ENCODE results near the gene ATP1B1.

Gene ATP1B1

GRCh38 chr1:169138866-169139670, 32.6 kb downstream of the ATP1B1 start:
- TF ChIP-seq CTCF (IDR thresholded peaks at IDR 0.05; ENCODE audit: borderline replicate concordance, insufficient read depth, low read depth, low read length), result no peak
- no peak overlapping the region for H3K4me3 ChIP-seq (ENCODE audit: low read depth, low read length)

GRCh38 chr1:169141356-169141755, 34.9 kb downstream of the ATP1B1 start:
- H3K4me3 ChIP-seq (ENCODE audit: low read depth, low read length), result no peak overlapping the region
- TF ChIP-seq CTCF (IDR thresholded peaks at IDR 0.05; ENCODE audit: borderline replicate concordance, insufficient read depth, low read depth, low read length), result no peak

GRCh38 chr1:169142129-169142528, 35.6 kb downstream of the ATP1B1 start:
- H3K4me3 ChIP-seq (ENCODE audit: low read depth, low read length), result no peak overlapping the region

DNA sequence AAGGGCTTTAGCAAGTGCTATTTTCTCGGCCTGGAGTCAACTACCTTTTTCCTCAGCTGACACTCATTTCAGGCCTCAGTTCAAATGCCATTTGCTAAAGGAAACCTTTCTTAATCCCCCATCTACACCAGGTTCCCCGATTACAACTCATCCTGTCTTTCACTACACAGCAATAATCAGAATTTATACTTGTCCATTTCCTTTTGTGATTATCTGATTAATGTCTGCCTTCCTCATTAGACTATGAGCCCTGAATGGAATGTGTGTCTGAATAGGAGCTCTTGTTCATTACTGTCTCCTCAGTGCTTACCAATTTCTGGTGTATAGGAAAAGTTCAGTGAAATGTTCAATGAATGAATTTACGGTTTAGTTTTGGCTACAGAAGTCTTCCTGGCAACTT, 36.9 kb downstream of the ATP1B1 start:
- TF ChIP-seq CTCF (IDR thresholded peaks at IDR 0.05; ENCODE audit: borderline replicate concordance, insufficient read depth, low read depth, low read length), result no peak
- H3K4me3 ChIP-seq (ENCODE audit: low read depth, low read length), result no peak overlapping the region

More at GRCh38 chr1:169142129-169142528, 35.6 kb downstream of the ATP1B1 start:
- no peak for TF ChIP-seq CTCF (IDR thresholded peaks at IDR 0.05; ENCODE audit: borderline replicate concordance, insufficient read depth, low read depth, low read length)

- no peak for TF ChIP-seq CTCF (IDR thresholded peaks at IDR 0.05; ENCODE audit: borderline replicate concordance, insufficient read depth, low read depth, low read length)
- no peak overlapping the region for H3K4me3 ChIP-seq (ENCODE audit: low read depth, low read length)
These were observed 37.5 kb downstream of the ATP1B1 start for GRCh38 chr1:169143984-169144383.

DNA sequence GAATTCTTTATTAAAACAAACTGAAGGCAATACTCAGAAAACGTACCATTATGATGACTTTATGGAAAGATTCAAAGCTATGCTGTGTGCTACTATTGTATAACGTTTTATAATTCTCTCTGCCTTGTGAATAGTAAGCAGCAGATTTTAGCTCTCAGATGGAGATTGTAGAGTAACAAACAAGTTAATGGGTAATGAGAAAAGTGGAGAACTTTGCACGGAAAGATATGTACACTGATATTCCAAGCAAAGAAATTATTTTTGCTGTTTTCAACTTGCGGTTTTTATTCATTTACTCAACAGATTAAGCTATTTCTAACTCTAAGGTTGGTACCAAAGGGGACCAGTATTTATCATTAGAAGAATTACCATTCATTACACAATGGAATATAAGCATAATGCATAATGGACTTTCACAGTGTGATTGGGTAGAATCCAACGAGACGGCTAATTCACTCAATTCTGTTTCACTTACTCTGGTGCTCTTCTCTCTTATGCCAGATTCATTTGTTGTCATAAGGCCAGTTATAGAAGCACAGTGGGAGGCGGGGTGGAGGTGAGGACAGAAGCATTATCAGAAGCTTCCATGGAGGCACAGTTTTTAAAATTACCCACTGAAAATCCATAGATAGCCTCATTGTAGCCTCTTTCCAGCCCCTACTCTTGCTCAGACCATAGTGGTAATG, 38.6 kb downstream of the ATP1B1 start:
- no peak for TF ChIP-seq CTCF (IDR thresholded peaks at IDR 0.05; ENCODE audit: borderline replicate concordance, insufficient read depth, low read depth, low read length)
- H3K4me3 ChIP-seq (ENCODE audit: low read depth, low read length), result no peak overlapping the region
